ENCODE measurements around the gene TCOF1.

Gene TCOF1

GRCh38 chr5:150323819-150324218 is 33.7 kb upstream of the TCOF1 start:
- peaks cover 5% of the 10 kb centered on the region; the same call in 1 of the 2 replicates for H3K27me3 ChIP-seq (ENCODE audit: insufficient read depth, low read length)
- H3K27ac ChIP-seq (ENCODE audit: low read depth, low read length, poor library complexity, severe bottlenecking) = no peak overlapping the region
- no peak overlapping the region for H3K4me3 ChIP-seq (ENCODE audit: low read depth, low read length, poor library complexity, severe bottlenecking)
- H3K36me3 ChIP-seq (ENCODE audit: insufficient read depth, low read length) = no peaks in the 10 kb centered on the region
- H3K9ac ChIP-seq (ENCODE audit: low read length) = no peak overlapping the region
- H3F3A ChIP-seq (ENCODE audit: insufficient read depth, low read length) = no peaks in the 10 kb centered on the region
- no peaks in the 10 kb centered on the region for H3K4me1 ChIP-seq (ENCODE audit: insufficient read depth, low read length, severe bottlenecking)
- no peaks in the 10 kb centered on the region for H3K9me2 ChIP-seq (ENCODE audit: low read depth, low read length)
- no peaks in the 10 kb centered on the region for H4K20me1 ChIP-seq (ENCODE audit: insufficient read depth, low read length)
- H3K4me2 ChIP-seq (ENCODE audit: low read length) = no peak overlapping the region
- H2AFZ ChIP-seq (ENCODE audit: low read length) = no peak overlapping the region
- H3K79me2 ChIP-seq (ENCODE audit: insufficient read depth, low read length) = no peaks in the 10 kb centered on the region
- TF ChIP-seq EZH2 (IDR thresholded peaks at IDR 0.05; ENCODE audit: borderline replicate concordance, low read length) (no peak), CTCF (IDR thresholded peaks at IDR 0.05; ENCODE audit: low read length) (no peak)
- no peaks in the 10 kb centered on the region for H3K9me3 ChIP-seq (ENCODE audit: low read length)

GRCh38 chr5:150325426-150325825 is 32.1 kb upstream of the TCOF1 start:
- Histone ChIP-seq H4K20me1 (ENCODE audit: insufficient read depth, low read length) (no peaks in the 10 kb centered on the region), H3K4me1 (ENCODE audit: insufficient read depth, low read length, severe bottlenecking) (no peaks in the 10 kb centered on the region)

GRCh38 chr5:150326707-150327106 is 30.8 kb upstream of the TCOF1 start:
- Histone ChIP-seq H3K9ac (ENCODE audit: low read length) (no peak overlapping the region), H3K36me3 (ENCODE audit: insufficient read depth, low read length) (no peaks in the 10 kb centered on the region), H3K4me3 (ENCODE audit: low read depth, low read length, poor library complexity, severe bottlenecking) (no peak overlapping the region), H3K4me2 (ENCODE audit: low read length) (no peak overlapping the region), H3K4me1 (ENCODE audit: insufficient read depth, low read length, severe bottlenecking) (no peaks in the 10 kb centered on the region), H3K9me2 (ENCODE audit: low read depth, low read length) (no peaks in the 10 kb centered on the region), H3K9me3 (ENCODE audit: low read length) (no peaks in the 10 kb centered on the region), H3K27me3 (ENCODE audit: insufficient read depth, low read length) (no peaks in the 10 kb centered on the region; the same call in 1 of the 2 replicates), H4K20me1 (ENCODE audit: insufficient read depth, low read length) (no peaks in the 10 kb centered on the region), H3K79me2 (ENCODE audit: insufficient read depth, low read length) (no peaks in the 10 kb centered on the region), H2AFZ (ENCODE audit: low read length) (no peak overlapping the region), H3K27ac (ENCODE audit: low read depth, low read length, poor library complexity, severe bottlenecking) (no peak overlapping the region), H3F3A (ENCODE audit: insufficient read depth, low read length) (no peaks in the 10 kb centered on the region)
- no peak for TF ChIP-seq CTCF (IDR thresholded peaks at IDR 0.05; ENCODE audit: low read length)
- TF ChIP-seq EZH2 (IDR thresholded peaks at IDR 0.05; ENCODE audit: borderline replicate concordance, low read length) = no peak

More at GRCh38 chr5:150325426-150325825, 32.1 kb upstream of the TCOF1 start:
- H3F3A ChIP-seq (ENCODE audit: insufficient read depth, low read length) = no peaks in the 10 kb centered on the region
- no peak for TF ChIP-seq EZH2 (IDR thresholded peaks at IDR 0.05; ENCODE audit: borderline replicate concordance, low read length)
- no peak for TF ChIP-seq CTCF (IDR thresholded peaks at IDR 0.05; ENCODE audit: low read length)
- no peaks in the 10 kb centered on the region for H3K9me3 ChIP-seq (ENCODE audit: low read length)
- H3K9me2 ChIP-seq (ENCODE audit: low read depth, low read length) = no peaks in the 10 kb centered on the region
- H3K79me2 ChIP-seq (ENCODE audit: insufficient read depth, low read length) = no peaks in the 10 kb centered on the region
- no peak overlapping the region for H3K4me3 ChIP-seq (ENCODE audit: low read depth, low read length, poor library complexity, severe bottlenecking)
- no peaks in the 10 kb centered on the region for H3K36me3 ChIP-seq (ENCODE audit: insufficient read depth, low read length)
- H3K27ac ChIP-seq (ENCODE audit: low read depth, low read length, poor library complexity, severe bottlenecking) = no peak overlapping the region
- no peaks in the 10 kb centered on the region; the same call in 1 of the 2 replicates for H3K27me3 ChIP-seq (ENCODE audit: insufficient read depth, low read length)
- no peak overlapping the region for H3K9ac ChIP-seq (ENCODE audit: low read length)
- no peak overlapping the region for H3K4me2 ChIP-seq (ENCODE audit: low read length)
- H2AFZ ChIP-seq (ENCODE audit: low read length) = no peak overlapping the region

All from OCI-LY1 (cell line).